GM21576 (cell line): ENCODE measurements around the gene PTPRM.

Experiments
- ATAC-seq: cut with Tn5 transposase; IDR thresholded peaks from one replicate; pipeline ENCODE4 v1.9.1; 2021; ENCODE audit warnings: mild to moderate bottlenecking, moderate library complexity; ENCODE audit not compliant: unreplicated experiment

The PTPRM gene

DNA sequence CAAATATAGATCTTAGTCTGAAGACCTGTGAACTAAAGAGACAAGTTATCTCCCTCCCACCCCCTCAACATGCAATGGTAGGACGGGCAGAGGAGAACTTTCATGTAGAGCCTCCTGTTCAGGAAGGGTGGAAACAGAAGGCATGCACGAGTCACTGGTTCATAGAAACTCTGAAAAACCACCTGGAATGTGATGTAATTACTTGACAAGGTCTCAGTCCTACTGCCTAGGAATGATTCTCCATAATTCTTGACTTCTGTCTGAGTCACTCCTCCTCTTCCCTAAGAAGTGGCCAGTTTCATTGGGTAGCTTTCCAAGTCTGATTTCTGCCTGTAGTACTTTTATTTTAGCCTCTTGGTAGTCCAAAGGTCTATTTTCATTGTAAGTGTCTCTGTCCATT lies 277.3 kb downstream of the PTPRM start:
- ATAC-seq: no peak

- no peak for ATAC-seq
These were observed 279.2 kb downstream of the PTPRM start for GRCh38 chr18:7846335-7846734.

- ATAC-seq: no peak
These were observed 280.4 kb downstream of the PTPRM start for GRCh38 chr18:7847357-7848053.

DNA sequence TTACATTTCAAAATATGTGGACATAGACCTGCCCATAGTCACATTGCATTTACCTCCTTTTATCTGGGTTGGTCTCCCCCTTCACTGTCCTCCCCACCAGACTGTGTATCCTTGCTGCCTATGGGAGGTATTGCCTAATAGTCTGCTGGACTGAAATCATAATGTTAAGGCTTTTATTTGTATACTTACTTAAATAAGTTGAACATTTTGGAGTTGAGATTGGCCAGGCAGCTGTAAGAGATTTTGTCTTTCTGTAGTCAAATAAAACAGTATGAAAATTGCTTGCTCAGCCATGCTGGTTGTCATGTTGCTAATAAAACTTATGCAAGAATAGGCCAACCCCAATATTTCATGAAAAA lies 280.9 kb downstream of the PTPRM start:
- ATAC-seq: no peak

GRCh38 chr18:7850446-7850845 lies 283.3 kb downstream of the PTPRM start:
- no peak for ATAC-seq

GRCh38 chr18:7855028-7855427 lies 287.9 kb downstream of the PTPRM start:
- no peak for ATAC-seq

GRCh38 chr18:7855671-7856070 lies 288.6 kb downstream of the PTPRM start:
- ATAC-seq: no peak

DNA sequence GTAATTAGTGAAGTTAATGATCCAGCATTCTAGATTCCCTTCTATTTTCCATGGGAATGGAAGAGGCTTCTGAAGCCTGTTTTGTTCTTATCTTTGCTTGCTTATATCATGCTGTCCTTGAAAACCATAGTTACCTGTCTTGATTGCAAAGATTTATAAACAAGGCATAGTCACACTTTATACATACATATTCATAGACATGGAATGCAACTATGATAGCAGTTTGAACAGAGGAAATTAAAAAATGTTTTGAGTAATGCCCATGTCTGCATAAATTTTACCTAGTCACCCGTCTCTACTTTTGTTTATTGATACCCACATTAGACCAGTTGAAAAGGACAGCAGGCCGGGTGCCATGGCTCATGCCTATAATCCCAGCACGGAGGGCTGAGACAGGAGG lies 289.0 kb downstream of the PTPRM start:
- no peak for ATAC-seq

DNA sequence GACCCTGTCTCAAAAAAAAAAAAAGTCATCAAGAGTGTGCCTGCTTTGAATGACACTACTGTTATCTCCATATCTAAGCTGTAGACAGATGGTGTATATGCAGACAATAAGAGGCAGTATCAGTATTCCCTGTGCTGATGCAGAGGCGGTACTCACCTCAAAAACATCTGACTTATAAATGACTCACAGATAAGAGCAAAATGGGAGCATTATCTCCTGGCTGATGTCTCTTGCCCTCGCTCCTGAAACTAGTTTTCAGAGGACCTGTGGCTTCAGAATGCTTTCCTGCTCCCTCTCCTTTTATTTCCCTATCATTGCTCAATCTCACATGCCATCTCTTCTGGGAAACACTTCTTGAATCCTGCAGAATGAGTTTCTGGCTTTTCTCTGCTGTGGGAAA lies 289.6 kb downstream of the PTPRM start:
- ATAC-seq: no peak

- ATAC-seq: no peak
These were observed 290.4 kb downstream of the PTPRM start for GRCh38 chr18:7857562-7857961.

- ATAC-seq: no peak
These were observed 292.0 kb downstream of the PTPRM start for GRCh38 chr18:7859122-7859521.

DNA sequence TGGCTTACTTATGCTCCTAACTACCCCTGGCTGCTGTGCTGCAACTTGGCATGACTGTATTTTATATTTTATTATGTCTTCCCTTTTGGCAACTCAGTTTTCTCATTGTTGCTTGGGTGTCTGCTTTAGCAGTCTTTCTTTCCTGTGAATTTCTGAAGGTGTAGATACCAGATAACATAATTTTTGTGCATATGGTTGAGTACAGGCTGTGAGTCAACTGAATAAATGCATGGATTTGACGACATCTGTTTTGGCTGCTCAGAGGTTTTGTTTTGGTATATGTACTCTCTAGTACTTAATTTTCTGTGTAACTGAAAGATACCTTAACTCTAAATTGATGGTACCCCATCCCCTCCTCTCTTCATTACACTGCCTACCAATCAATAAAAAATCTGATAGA lies 303.1 kb downstream of the PTPRM start:
- no peak for ATAC-seq

DNA sequence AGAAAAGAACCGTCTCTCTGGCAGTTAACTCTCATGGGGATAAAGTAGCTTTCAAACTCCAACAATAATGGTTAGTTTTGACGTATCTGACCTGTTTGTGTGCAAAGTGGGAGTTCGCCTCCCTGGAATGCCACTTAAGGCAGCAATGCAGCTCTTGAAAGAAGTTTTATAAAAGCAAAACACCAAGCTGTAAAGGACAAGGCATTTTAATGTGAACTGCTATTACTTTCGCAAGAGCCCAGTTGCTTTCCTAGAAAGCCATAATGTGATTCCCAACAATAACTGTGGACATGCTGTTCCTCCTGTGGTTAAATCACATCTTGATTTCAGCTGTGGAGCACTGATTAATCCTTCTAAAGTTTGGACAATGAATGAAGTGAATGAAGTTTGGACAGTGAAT lies 303.7 kb downstream of the PTPRM start:
- no peak for ATAC-seq

DNA sequence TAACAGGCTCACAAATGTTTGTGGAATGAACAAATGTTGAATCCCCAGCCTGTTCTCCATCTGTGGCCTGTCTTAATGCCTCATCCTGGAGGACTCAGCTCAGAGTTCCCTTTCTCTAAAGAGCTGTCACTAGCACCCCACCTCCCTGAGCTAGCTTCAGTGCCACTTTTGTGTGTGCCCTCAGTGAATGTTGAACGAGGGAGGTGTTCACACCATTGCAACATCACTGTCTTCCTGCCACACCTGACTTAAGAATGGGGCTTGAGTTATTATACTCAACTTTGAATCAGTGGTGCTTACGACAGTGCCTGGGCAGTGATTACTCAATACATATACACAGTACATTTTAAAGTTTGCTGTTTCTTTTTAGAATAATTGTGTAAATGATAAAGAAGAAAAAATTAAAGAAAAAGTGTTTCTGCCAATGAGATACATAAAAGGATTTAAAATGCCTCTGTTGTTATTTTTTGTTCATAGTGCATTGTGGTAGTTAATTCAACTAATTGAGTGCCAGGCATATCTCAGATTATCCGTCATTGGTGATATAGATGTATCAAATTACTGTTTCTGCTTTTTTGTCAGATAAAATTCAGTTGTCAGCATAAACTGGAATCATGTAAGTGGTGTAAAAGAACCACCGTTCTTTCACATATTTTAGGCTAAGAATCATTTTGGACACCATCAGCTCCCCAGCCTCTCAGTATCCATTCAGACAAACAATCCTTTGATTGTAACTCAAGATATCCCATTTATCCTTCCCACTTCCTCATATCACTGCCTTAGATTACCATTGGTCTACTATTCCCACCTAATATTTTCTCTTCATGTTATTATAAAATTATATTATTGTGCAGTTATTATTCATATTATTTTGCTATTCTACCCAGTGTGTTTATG lies 304.7 kb downstream of the PTPRM start:
- no peak for ATAC-seq

GRCh38 chr18:7872569-7872968 lies 305.5 kb downstream of the PTPRM start:
- no peak for ATAC-seq

GRCh38 chr18:7873316-7873715 lies 306.2 kb downstream of the PTPRM start:
- no peak for ATAC-seq

GRCh38 chr18:7876354-7877104 lies 309.4 kb downstream of the PTPRM start:
- ATAC-seq: no peak

GRCh38 chr18:7877609-7878008 lies 310.5 kb downstream of the PTPRM start:
- no peak for ATAC-seq

- no peak for ATAC-seq
These were observed 311.4 kb downstream of the PTPRM start for GRCh38 chr18:7878265-7879211.

GRCh38 chr18:7879717-7880116 lies 312.6 kb downstream of the PTPRM start:
- ATAC-seq: no peak

GRCh38 chr18:7885865-7886264 lies 318.7 kb downstream of the PTPRM start:
- no peak for ATAC-seq
